Measurements from ENCODE around the gene NCKAP1.
"Not testable (repeated sequence)": the region's sequence is repeated elsewhere in the genome, so short reads cannot be mapped to it uniquely, and the experiment has no call there.

The NCKAP1 gene

GRCh38 chr2:182887753-182888415 is 150.4 kb downstream of the NCKAP1 start:
- no peak overlapping the region for H3K27ac ChIP-seq (ENCODE audit: low read depth, low read length)

GRCh38 chr2:182887093-182887492 is 151.2 kb downstream of the NCKAP1 start:
- H3K4me1 ChIP-seq (ENCODE audit: control insufficient read depth, insufficient read depth, low read length): no peaks in the 10 kb centered on the region
- no peak overlapping the region for H3K27ac ChIP-seq (ENCODE audit: low read depth, low read length)
- no peaks in the 10 kb centered on the region for H3K36me3 ChIP-seq (ENCODE audit: control insufficient read depth, insufficient read depth, low read length)
- no peak overlapping the region for H3K4me3 ChIP-seq (ENCODE audit: low read length)
- H3K27me3 ChIP-seq (ENCODE audit: control insufficient read depth, insufficient read depth, low read length): no peaks in the 10 kb centered on the region
- no peak overlapping the region for H3K9ac ChIP-seq (ENCODE audit: low read length)

More at GRCh38 chr2:182887753-182888415, 150.4 kb downstream of the NCKAP1 start:
- no peaks in the 10 kb centered on the region for H3K4me1 ChIP-seq (ENCODE audit: control insufficient read depth, insufficient read depth, low read length)
- H3K9ac ChIP-seq (ENCODE audit: low read length): no peak overlapping the region
- H3K4me3 ChIP-seq (ENCODE audit: low read length): no peak overlapping the region
- H3K27me3 ChIP-seq (ENCODE audit: control insufficient read depth, insufficient read depth, low read length): no peaks in the 10 kb centered on the region
- no peaks in the 10 kb centered on the region for H3K36me3 ChIP-seq (ENCODE audit: control insufficient read depth, insufficient read depth, low read length)

GRCh38 chr2:182885771-182886170 is 152.5 kb downstream of the NCKAP1 start:
- no peak overlapping the region for H3K9ac ChIP-seq (ENCODE audit: low read length)
- no peaks in the 10 kb centered on the region for H3K27me3 ChIP-seq (ENCODE audit: control insufficient read depth, insufficient read depth, low read length)
- H3K27ac ChIP-seq (ENCODE audit: low read depth, low read length): no peak overlapping the region
- no peaks in the 10 kb centered on the region for H3K4me1 ChIP-seq (ENCODE audit: control insufficient read depth, insufficient read depth, low read length)
- no peak overlapping the region for H3K4me3 ChIP-seq (ENCODE audit: low read length)
- H3K36me3 ChIP-seq (ENCODE audit: control insufficient read depth, insufficient read depth, low read length): no peaks in the 10 kb centered on the region

GRCh38 chr2:182883451-182883850 is 154.8 kb downstream of the NCKAP1 start:
- Histone ChIP-seq H3K27ac (ENCODE audit: low read depth, low read length) (no peak overlapping the region), H3K36me3 (ENCODE audit: control insufficient read depth, insufficient read depth, low read length) (no peaks in the 10 kb centered on the region), H3K4me3 (ENCODE audit: low read length) (no peak overlapping the region), H3K27me3 (ENCODE audit: control insufficient read depth, insufficient read depth, low read length) (no peaks in the 10 kb centered on the region), H3K4me1 (ENCODE audit: control insufficient read depth, insufficient read depth, low read length) (no peaks in the 10 kb centered on the region), H3K9ac (ENCODE audit: low read length) (no peak overlapping the region)

- H3K27me3 ChIP-seq (ENCODE audit: control insufficient read depth, insufficient read depth, low read length); H3K27ac ChIP-seq (ENCODE audit: low read depth, low read length); H3K9ac ChIP-seq (ENCODE audit: low read length); H3K4me3 ChIP-seq (ENCODE audit: low read length); H3K36me3 ChIP-seq (ENCODE audit: control insufficient read depth, insufficient read depth, low read length); H3K4me1 ChIP-seq (ENCODE audit: control insufficient read depth, insufficient read depth, low read length): not testable (repeated sequence)
Measured at GRCh38 chr2:182880100-182880499, 158.2 kb downstream of the NCKAP1 start.

- not testable (repeated sequence) for H3K27ac ChIP-seq (ENCODE audit: low read depth, low read length); H3K27me3 ChIP-seq (ENCODE audit: control insufficient read depth, insufficient read depth, low read length); H3K9ac ChIP-seq (ENCODE audit: low read length); H3K4me3 ChIP-seq (ENCODE audit: low read length); H3K36me3 ChIP-seq (ENCODE audit: control insufficient read depth, insufficient read depth, low read length); H3K4me1 ChIP-seq (ENCODE audit: control insufficient read depth, insufficient read depth, low read length)
Measured at GRCh38 chr2:182876653-182877052, 161.6 kb downstream of the NCKAP1 start.

GRCh38 chr2:182870227-182870626 is 168.0 kb downstream of the NCKAP1 start:
- Histone ChIP-seq H3K4me3 (ENCODE audit: low read length) (no peak overlapping the region), H3K4me1 (ENCODE audit: control insufficient read depth, insufficient read depth, low read length) (no peaks in the 10 kb centered on the region), H3K36me3 (ENCODE audit: control insufficient read depth, insufficient read depth, low read length) (no peaks in the 10 kb centered on the region)

GRCh38 chr2:182868054-182868796 is 170.0 kb downstream of the NCKAP1 start:
- H3K4me1 ChIP-seq (ENCODE audit: control insufficient read depth, insufficient read depth, low read length): no peaks in the 10 kb centered on the region
- no peaks in the 10 kb centered on the region for H3K36me3 ChIP-seq (ENCODE audit: control insufficient read depth, insufficient read depth, low read length)
- H3K9ac ChIP-seq (ENCODE audit: low read length): no peak overlapping the region
- H3K27me3 ChIP-seq (ENCODE audit: control insufficient read depth, insufficient read depth, low read length): no peaks in the 10 kb centered on the region
- no peak overlapping the region for H3K4me3 ChIP-seq (ENCODE audit: low read length)
- no peak overlapping the region for H3K27ac ChIP-seq (ENCODE audit: low read depth, low read length)

More at GRCh38 chr2:182870227-182870626, 168.0 kb downstream of the NCKAP1 start:
- Histone ChIP-seq H3K27ac (ENCODE audit: low read depth, low read length) (no peak overlapping the region), H3K9ac (ENCODE audit: low read length) (no peak overlapping the region), H3K27me3 (ENCODE audit: control insufficient read depth, insufficient read depth, low read length) (no peaks in the 10 kb centered on the region)

- H3K27ac ChIP-seq (ENCODE audit: low read depth, low read length): no peak overlapping the region
- peak overlapping the region; percentile 68 for H3K4me3 ChIP-seq (ENCODE audit: low read length)
- no peaks in the 10 kb centered on the region for H3K36me3 ChIP-seq (ENCODE audit: control insufficient read depth, insufficient read depth, low read length)
- no peaks in the 10 kb centered on the region for H3K27me3 ChIP-seq (ENCODE audit: control insufficient read depth, insufficient read depth, low read length)
- no peaks in the 10 kb centered on the region for H3K4me1 ChIP-seq (ENCODE audit: control insufficient read depth, insufficient read depth, low read length)
- H3K9ac ChIP-seq (ENCODE audit: low read length): no peak overlapping the region
Measured at GRCh38 chr2:182867426-182868053, 170.7 kb downstream of the NCKAP1 start.

- H3K27ac ChIP-seq (ENCODE audit: low read depth, low read length): no peak within 1 kb of the TSS
- peak within 1 kb of the TSS; percentile 41 for H3K9ac ChIP-seq (ENCODE audit: low read length)
- H3K4me3 ChIP-seq (ENCODE audit: low read length): peak within 1 kb of the TSS; percentile 68
- H3K36me3 ChIP-seq (ENCODE audit: control insufficient read depth, insufficient read depth, low read length): no peaks in the 10 kb centered on the region
- H3K4me1 ChIP-seq (ENCODE audit: control insufficient read depth, insufficient read depth, low read length): no peaks in the 10 kb centered on the region
- H3K27me3 ChIP-seq (ENCODE audit: control insufficient read depth, insufficient read depth, low read length): no peaks in the 10 kb centered on the region
Measured at GRCh38 chr2:182866461-182867406, 171.5 kb downstream of the NCKAP1 start, which contains the start of gene FRZB. FRZB (minus strand) TSS chr2:182866637; CDS start chr2:182866552, 85 bp downstream.

- Histone ChIP-seq H3K4me3 (ENCODE audit: low read length) (peak overlapping the region; percentile 68), H3K27ac (ENCODE audit: low read depth, low read length) (no peak overlapping the region), H3K36me3 (ENCODE audit: control insufficient read depth, insufficient read depth, low read length) (no peaks in the 10 kb centered on the region), H3K9ac (ENCODE audit: low read length) (peak overlapping the region; percentile 41), H3K27me3 (ENCODE audit: control insufficient read depth, insufficient read depth, low read length) (no peaks in the 10 kb centered on the region), H3K4me1 (ENCODE audit: control insufficient read depth, insufficient read depth, low read length) (no peaks in the 10 kb centered on the region)
Measured at GRCh38 chr2:182866095-182866460, 172.2 kb downstream of the NCKAP1 start.

All from rectal smooth muscle tissue (tissue), 1 donor.